Progenitor cell of endocrine pancreas (in vitro differentiated cells): ENCODE results near the gene SLC17A9. TPM values are rescaled to one million over a fixed set of nuclear protein-coding genes. Genes with fewer than 3 reads are reported as not detected.

Experiments
- DNase-seq: peaks from one replicate; pipeline ENCODE4 v3.0.0; 2021; ENCODE audit warnings: low spot score; ENCODE audit not compliant: unreplicated experiment
- H3K27ac Mint-ChIP-seq: 2 replicates; pipeline ENCODE4 v1.8.0; 2021; ENCODE audit warnings: mild to moderate bottlenecking, moderate library complexity, mixed read lengths
- H3K27me3 Mint-ChIP-seq: 2 replicates; pipeline ENCODE4 v1.8.0; 2021; ENCODE audit warnings: mixed read lengths
- H3K36me3 Mint-ChIP-seq: 2 replicates; pipeline ENCODE4 v1.8.0; 2022; ENCODE audit warnings: mixed read lengths; ENCODE audit not compliant: insufficient read depth
- H3K4me1 Mint-ChIP-seq: 2 replicates; pipeline ENCODE4 v1.8.0; 2021; ENCODE audit warnings: low read depth, mixed read lengths
- H3K4me3 Mint-ChIP-seq: 2 replicates; pipeline ENCODE4 v1.8.0; 2021; ENCODE audit warnings: low read depth, mild to moderate bottlenecking, moderate library complexity, mixed read lengths
- H3K9me3 Mint-ChIP-seq: 2 replicates; pipeline ENCODE4 v1.8.0; 2021; ENCODE audit warnings: low read depth, mixed read lengths
- CTCF ChIP-seq: fragments of 200-600 bp; sonication (generic); IDR thresholded peaks from one replicate; pipeline ENCODE4 v1.5.0; 2021; ENCODE audit warnings: antibody characterized with exemption, mild to moderate bottlenecking; ENCODE audit not compliant: unreplicated experiment
- total RNA-seq: library from RNA; stranded (reverse); gene quantifications from 2 replicates; pipeline ENCODE4 v1.2.1, GENCODE V29; 2021

SLC17A9 gene
- total RNA-seq, 1 donor from 2014 or later = 8.0 TPM

- Mint-ChIP-seq H3K4me3 (no peak overlapping the region), H3K4me1 (no peaks in the 10 kb centered on the region), H3K27me3 (peaks cover 83% of the 10 kb centered on the region), H3K27ac (no peak overlapping the region), H3K36me3 (no peaks in the 10 kb centered on the region), H3K9me3 (no peaks in the 10 kb centered on the region)
- DNase-seq = no peak
- no peak for TF ChIP-seq CTCF
These were observed 47.1 kb downstream of the SLC17A9 start for GRCh38 chr20:62999580-62999979.

GRCh38 chr20:63000036-63000435 is 47.5 kb downstream of the SLC17A9 start:
- no peaks in the 10 kb centered on the region for H3K4me1 Mint-ChIP-seq
- H3K27ac Mint-ChIP-seq = no peak overlapping the region

GRCh38 chr20:63000958-63001357 is 48.4 kb downstream of the SLC17A9 start:
- Mint-ChIP-seq H3K4me3 (no peak overlapping the region), H3K36me3 (no peaks in the 10 kb centered on the region), H3K27ac (no peak overlapping the region), H3K9me3 (no peaks in the 10 kb centered on the region), H3K4me1 (no peaks in the 10 kb centered on the region), H3K27me3 (peaks cover 83% of the 10 kb centered on the region)
- TF ChIP-seq CTCF = no peak
- DNase-seq = no peak

More at GRCh38 chr20:63000036-63000435, 47.5 kb downstream of the SLC17A9 start:
- Mint-ChIP-seq H3K36me3 (no peaks in the 10 kb centered on the region), H3K9me3 (no peaks in the 10 kb centered on the region), H3K4me3 (no peak overlapping the region), H3K27me3 (peaks cover 83% of the 10 kb centered on the region)
- TF ChIP-seq CTCF = no peak
- no peak for DNase-seq

GRCh38 chr20:63002511-63002910 is 50.0 kb downstream of the SLC17A9 start:
- no peak for DNase-seq
- Mint-ChIP-seq H3K4me1 (no peaks in the 10 kb centered on the region), H3K36me3 (no peaks in the 10 kb centered on the region), H3K27ac (no peak overlapping the region), H3K4me3 (no peak overlapping the region), H3K9me3 (no peaks in the 10 kb centered on the region), H3K27me3 (peaks cover 76% of the 10 kb centered on the region)
- no peak for TF ChIP-seq CTCF

GRCh38 chr20:63003546-63003945 is 51.0 kb downstream of the SLC17A9 start:
- Mint-ChIP-seq H3K36me3 (no peaks in the 10 kb centered on the region), H3K4me1 (no peaks in the 10 kb centered on the region), H3K27ac (no peak overlapping the region), H3K27me3 (peaks cover 75% of the 10 kb centered on the region), H3K9me3 (no peaks in the 10 kb centered on the region), H3K4me3 (no peak overlapping the region)
- TF ChIP-seq CTCF = no peak
- no peak for DNase-seq
